DND-41 (cell line): ENCODE results near the gene PRSS2.
"Not testable (repeated sequence)": the region's sequence is repeated elsewhere in the genome, so short reads cannot be mapped to it uniquely, and the experiment has no call there.

Experiments
- CTCF ChIP-seq: IDR thresholded peaks from 2 replicates; pipeline ENCODE4 v1.5.1; 2012; ENCODE audit warnings: borderline replicate concordance, low read length, moderate library complexity, mild to moderate bottlenecking; ENCODE audit not compliant: poor library complexity, severe bottlenecking; ENCODE audit errors: extremely low read depth
- EZH2 ChIP-seq: IDR thresholded peaks from 3 replicates; pipeline ENCODE4 v1.6.1; 2012; ENCODE audit warnings: borderline replicate concordance, low read depth, mild to moderate bottlenecking, moderate library complexity, low read length, inconsistent platforms; ENCODE audit not compliant: severe bottlenecking

GRCh38 chr7:142741932-142742331 lies 28.8 kb upstream of the PRSS2 start:
- TF ChIP-seq EZH2, CTCF: not testable (repeated sequence)
